Measurements from ENCODE around the gene OSGIN1. TPM values are rescaled to one million over a fixed set of nuclear protein-coding genes. Genes with fewer than 3 reads are reported as not detected.
A peak's percentile ranks its signal among the peaks of the same experiment; 100 is the strongest.

The OSGIN1 gene
- total RNA-seq, 1 donor from 2014 or later = 30.9 TPM

GRCh38 chr16:83956336-83957289 lies 3.6 kb downstream of the OSGIN1 start:
- peak; percentile 94 for DNase-seq (ENCODE audit: low spot score)

GRCh38 chr16:83957296-83957855 lies 4.3 kb downstream of the OSGIN1 start:
- no peak for DNase-seq (ENCODE audit: low spot score)

DNA sequence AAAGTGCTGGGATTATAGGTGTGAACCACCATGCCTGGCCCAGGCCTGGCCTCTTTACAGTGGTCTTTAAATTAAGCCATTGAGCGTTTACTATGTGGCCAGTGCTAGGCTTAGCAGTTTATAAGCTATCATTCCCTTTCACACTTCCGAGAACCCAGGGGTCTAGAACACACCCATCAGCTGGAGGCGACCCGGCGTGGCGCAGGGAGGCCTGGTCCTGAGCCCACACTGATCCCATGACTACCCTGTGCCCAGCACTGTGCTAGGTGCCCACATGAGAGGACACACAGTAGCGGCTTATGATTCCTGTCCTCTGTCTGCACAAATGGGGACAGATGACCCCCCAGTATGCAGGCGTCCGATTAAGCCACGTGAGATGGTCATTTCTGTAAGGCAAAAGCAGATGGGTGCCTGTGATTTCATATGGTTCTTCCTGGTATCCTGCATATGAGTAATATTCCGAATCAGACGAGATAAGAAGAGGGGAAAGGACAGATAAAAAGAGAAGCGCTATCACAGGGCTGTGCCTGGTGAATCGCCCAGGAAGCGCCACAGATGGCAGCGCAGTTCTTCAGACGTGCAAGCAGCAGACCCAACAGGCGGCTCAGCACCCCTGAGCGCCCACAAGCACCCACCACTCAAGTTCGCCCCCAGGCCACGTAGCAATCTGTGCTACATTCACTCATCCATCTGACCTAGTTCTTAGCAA lies 5.3 kb downstream of the OSGIN1 start:
- DNase-seq (ENCODE audit: low spot score) = no peak

GRCh38 chr16:83958846-83959565 lies 6.0 kb downstream of the OSGIN1 start:
- DNase-seq (ENCODE audit: low spot score) = no peak

DNA sequence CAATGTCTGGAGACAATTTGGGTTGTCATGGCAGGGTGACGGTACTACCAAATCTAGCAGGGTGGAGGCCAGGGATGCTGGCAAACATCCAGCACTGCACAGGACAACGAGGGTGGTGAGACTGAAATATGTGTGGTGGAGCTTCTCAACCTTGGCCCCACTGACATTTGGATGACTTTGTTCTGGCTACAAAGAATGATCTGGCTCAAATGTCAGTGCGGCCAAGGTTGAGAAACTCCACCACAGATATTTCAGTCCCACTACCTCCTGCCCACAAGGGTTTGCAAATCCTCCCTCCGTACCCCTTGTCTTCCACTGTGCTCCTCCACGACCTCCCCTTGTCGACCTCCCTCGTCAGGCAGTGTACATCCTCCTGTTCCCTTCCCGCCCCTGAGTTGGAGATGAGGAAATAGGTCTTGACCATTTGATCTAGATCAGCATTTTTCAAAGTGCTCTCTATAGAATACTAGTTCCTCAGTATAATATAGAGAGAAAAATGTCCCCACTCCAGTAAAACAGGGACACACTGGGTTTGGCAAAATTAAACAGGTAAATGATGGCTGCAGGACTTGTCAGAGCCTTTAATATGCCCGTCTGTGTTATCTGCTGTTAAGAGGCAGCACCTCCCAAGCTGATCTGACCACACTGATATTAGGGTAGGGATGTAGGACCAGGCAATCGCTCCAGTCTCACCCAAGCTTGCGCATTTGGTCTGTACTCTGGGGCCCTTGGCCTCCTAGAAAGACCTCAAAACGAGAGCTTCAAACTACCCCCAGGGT lies 6.8 kb downstream of the OSGIN1 start:
- DNase-seq (ENCODE audit: low spot score) = no peak

DNA sequence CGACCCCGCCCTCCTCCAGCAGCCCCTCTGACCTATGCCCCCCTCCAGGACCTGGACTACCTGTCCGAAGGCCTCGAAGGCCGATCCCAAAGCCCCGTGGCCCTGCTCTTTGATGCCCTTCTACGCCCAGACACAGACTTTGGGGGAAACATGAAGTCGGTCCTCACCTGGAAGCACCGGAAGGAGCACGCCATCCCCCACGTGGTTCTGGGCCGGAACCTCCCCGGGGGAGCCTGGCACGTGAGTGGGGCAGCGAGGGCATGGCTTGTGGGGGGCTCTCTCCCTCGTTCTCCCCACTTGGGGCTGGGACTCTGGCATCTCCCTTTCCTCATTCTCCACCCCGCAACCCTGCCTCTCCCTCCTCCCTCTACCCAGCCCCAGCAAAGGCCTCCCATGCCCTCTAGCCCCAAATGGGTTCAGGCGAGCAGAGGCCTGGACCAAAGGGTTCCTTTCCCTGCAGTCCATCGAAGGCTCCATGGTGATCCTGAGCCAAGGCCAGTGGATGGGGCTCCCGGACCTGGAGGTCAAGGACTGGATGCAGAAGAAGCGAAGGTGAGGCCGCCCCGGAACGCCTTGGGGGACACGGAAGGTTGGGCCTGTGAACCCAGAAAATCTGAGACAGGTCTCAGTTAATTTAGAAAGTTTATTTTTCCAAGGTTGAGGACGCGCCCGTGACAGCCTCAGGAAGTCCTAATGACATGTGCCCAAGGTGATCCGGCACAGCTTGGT lies 7.6 kb downstream of the OSGIN1 start:
- DNase-seq (ENCODE audit: low spot score) = no peak

- DNase-seq (ENCODE audit: low spot score) = no peak
These were observed 8.6 kb downstream of the OSGIN1 start for GRCh38 chr16:83961591-83961990.

DNA sequence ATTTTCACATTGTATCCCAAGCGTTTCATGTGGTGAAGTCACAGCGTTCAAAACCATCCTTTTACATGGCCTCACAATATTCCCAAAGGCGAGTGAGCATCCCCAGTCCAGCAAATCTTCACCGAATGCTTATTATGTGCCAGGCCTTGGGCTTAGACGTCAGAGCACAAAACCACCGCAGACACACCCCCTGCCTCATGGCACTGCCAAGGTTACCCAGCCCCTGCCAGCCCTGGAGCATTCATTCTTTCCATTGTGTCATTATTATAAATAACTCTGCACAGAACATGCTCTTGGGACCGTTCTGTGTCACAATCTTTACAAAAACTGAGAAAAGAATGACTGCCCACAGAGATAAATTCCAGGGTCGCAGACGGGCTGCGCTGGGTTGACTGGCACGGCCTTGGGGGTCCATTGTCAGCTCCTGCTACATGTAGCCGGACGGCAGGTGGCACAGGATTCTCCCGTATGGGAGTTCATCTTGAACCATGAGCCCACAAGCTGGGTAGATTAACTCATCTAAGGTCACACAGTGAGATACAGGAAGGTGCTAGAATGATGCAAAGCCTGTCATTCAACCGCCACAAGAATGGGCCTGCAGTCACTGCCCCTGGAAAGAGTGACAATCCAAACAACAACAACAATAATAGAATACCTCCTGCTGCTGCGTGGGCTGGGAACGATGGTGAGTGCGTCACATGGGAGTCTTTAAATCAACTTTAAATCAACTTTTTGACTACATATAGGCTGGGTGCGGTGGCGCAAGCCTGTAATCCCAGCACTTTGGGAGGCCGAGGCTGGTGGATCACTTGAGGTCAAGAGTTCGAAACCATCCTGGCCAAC lies 10.5 kb downstream of the OSGIN1 start:
- no peak for DNase-seq (ENCODE audit: low spot score)

- no peak for DNase-seq (ENCODE audit: low spot score)
These were observed 11.8 kb downstream of the OSGIN1 start for GRCh38 chr16:83964684-83965443.

- DNase-seq (ENCODE audit: low spot score) = no peak
These were observed 12.6 kb downstream of the OSGIN1 start for GRCh38 chr16:83965444-83966152.

DNA sequence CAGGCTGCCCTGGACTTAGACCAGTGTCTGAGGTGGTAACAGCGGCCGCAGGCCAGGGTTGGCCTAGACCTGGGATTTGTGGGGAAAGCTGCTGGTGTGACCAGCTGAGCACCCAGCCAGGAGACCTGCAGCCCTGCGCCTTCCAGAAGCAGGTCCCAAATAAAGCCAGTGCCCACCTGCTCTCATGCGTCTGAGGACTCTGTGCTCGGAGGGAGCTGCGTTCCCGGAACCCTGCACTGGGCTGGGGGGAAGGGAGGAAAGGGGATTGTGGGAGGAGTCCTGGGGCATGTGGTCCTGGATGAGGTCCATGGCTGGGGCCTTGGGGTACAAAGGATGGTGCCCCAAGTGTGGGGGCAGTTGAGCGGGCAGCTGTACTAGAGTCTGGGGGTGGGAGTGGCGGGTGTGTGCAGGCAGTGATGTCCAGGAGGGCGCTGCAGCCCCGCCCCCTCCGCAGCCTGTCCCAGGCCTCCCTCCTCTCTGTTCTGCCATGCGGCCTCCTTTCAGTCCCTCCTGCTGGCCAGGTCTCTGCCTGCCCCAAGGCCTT lies 13.2 kb downstream of the OSGIN1 start:
- no peak for DNase-seq (ENCODE audit: low spot score)

- DNase-seq (ENCODE audit: low spot score) = no peak
These were observed 14.1 kb downstream of the OSGIN1 start for GRCh38 chr16:83967091-83967490.

DNA sequence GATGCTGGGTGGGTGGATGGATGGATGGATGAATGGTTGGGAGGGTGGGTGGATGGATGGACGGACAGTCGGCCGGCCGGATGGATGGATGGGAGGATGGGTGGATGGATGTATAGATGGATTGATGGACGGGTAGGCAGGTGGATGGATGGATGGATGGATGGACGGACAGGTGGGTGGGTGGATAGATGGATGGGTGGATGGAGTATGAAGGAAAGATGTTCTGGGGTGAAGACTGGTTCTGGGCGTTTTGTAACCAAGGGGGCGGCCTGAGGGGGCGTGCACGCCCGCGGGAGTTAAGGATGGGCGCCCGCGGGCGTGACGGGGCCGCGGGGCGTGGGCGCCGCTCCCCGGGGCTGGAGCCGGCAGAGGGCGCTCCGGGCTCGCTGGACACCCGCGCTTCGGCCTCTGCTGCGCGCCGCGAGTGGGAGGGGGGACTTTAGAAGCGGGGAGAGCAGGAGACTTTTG lies 14.8 kb downstream of the OSGIN1 start, which contains the start of gene NECAB2:
NECAB2 (plus strand) TSS at position 407 of the 468 bp plus-strand sequence. CDS start 405 bp downstream, outside the sequence.
- no peak for DNase-seq (ENCODE audit: low spot score)

- DNase-seq (ENCODE audit: low spot score) = no peak
These were observed 15.3 kb downstream of the OSGIN1 start for GRCh38 chr16:83968306-83968851.

DNA sequence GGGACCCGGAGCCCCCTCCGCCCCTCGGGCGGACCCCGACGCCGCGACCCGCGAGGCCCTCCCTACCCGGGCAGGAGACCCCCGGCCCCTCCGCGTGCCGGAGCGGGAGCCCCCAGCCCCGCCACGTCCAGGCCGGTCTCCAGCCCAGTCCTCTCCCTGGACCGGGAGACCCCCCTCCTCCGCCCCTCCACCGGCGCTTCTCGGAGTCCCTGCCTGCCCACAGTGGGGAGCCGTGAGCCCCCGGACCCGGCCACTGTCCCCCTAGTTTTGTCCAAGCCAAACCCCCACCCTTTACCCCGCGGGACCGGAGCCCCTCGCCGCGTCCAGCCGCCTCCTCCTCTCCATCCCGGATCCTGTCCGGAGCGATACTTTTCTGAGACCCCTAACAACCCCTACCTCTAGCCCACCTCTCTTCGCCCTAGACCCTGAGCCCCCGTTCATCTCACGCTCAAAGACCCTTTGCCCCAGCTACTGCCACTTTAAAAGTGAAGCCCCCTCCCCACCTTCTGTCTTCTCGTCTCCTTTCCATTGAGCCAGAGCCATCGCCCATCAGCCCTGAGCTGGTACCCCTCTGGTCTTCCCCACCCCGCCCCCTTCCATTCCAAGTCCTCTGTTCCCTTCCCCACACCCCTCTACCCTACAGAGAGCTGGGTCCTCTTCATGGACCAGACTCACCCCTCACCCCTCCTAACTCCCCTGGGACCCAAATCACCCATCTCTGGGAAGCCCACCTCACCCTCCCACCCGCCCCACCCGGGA lies 16.0 kb downstream of the OSGIN1 start:
- DNase-seq (ENCODE audit: low spot score) = no peak

All from mesenteric fat pad (tissue), 1 donor.